OCI-LY3 (cell line): Measurements from ENCODE around the gene SAMD7.

Source experiments
- H2AFZ ChIP-seq: fragments of 200-600, 300-600 bp; shearing (Covaris generic); 2 replicates; pipeline ENCODE4 v1.6.0; 2014; ENCODE audit warnings: antibody characterized with exemption, low read depth, low read length
- H3K27ac ChIP-seq: fragments of 200-600, 300-600 bp; sonication (generic); 2 replicates; pipeline ENCODE4 v1.5.1; 2014; ENCODE audit warnings: mild to moderate bottlenecking, low read length, moderate library complexity, mixed read lengths
- H3K27me3 ChIP-seq: fragments of 200-600, 300-600 bp; sonication (generic); 2 replicates; pipeline ENCODE4 v1.6.1; 2014; ENCODE audit warnings: low read depth, low read length, mixed read lengths
- H3K36me3 ChIP-seq: fragments of 200-600, 300-600 bp; sonication (generic); replicated peaks from 2 replicates; pipeline ENCODE3; 2014; ENCODE audit warnings: low read depth, low read length, mixed read lengths
- H3K4me1 ChIP-seq: fragments of 300-600, 200-600 bp; sonication (generic); 2 replicates; pipeline ENCODE4 v1.6.1; 2014; ENCODE audit warnings: low read length, mixed read lengths
- H3K4me2 ChIP-seq: fragments of 200-600, 300-600 bp; sonication (generic); 2 replicates; pipeline ENCODE4 v1.6.1; 2014; ENCODE audit warnings: low read length, mixed read lengths
- H3K4me3 ChIP-seq: fragments of 300-600, 200-600 bp; sonication (generic); 2 replicates; pipeline ENCODE4 v1.5.1; 2014; ENCODE audit warnings: antibody characterized with exemption, mild to moderate bottlenecking, low read length, moderate library complexity
- H3K79me2 ChIP-seq: fragments of 300-600, 200-600 bp; shearing (Covaris generic); 2 replicates; pipeline ENCODE4 v1.6.1; 2014; ENCODE audit warnings: mild to moderate bottlenecking, low read length, mixed read lengths
- H3K9ac ChIP-seq: fragments of 300-600, 200-600 bp; shearing (Covaris generic); 2 replicates; pipeline ENCODE4 v1.6.0; 2014; ENCODE audit warnings: mild to moderate bottlenecking, low read length, moderate library complexity
- H3K9me3 ChIP-seq: fragments of 200-600, 300-600 bp; shearing (Covaris generic); 2 replicates; pipeline ENCODE4 v1.6.1; 2014; ENCODE audit warnings: low read length, mixed read lengths; ENCODE audit not compliant: insufficient read depth
- H4K20me1 ChIP-seq: fragments of 200-600, 300-600 bp; sonication (generic); 2 replicates; pipeline ENCODE4 v1.6.1; 2016; ENCODE audit warnings: low read length, mixed read lengths; ENCODE audit not compliant: insufficient read depth
- CTCF ChIP-seq: fragments of 200-600, 300-600 bp; sonication (generic); IDR thresholded peaks from 2 replicates; pipeline ENCODE4 v1.5.1; 2014; ENCODE audit warnings: antibody characterized with exemption, low read length, low read depth
- EZH2phosphoT487 ChIP-seq: fragments of 200-600 bp; shearing (Covaris generic); IDR thresholded peaks from 2 replicates; pipeline ENCODE4 v1.6.1; 2018; ENCODE audit warnings: antibody characterized with exemption, mixed run types, low read depth

SAMD7 gene

GRCh38 chr3:169984292-169984691 is 72.9 kb downstream of the SAMD7 start:
- H3K4me2 ChIP-seq = no peak overlapping the region
- H3K9me3 ChIP-seq = no peaks in the 10 kb centered on the region
- H3K79me2 ChIP-seq = no peaks in the 10 kb centered on the region
- peaks cover 54% of the 10 kb centered on the region for H3K36me3 ChIP-seq
- no peaks in the 10 kb centered on the region for H4K20me1 ChIP-seq
- H3K27ac ChIP-seq = no peak overlapping the region
- H3K4me1 ChIP-seq = no peaks in the 10 kb centered on the region
- H3K27me3 ChIP-seq = no peaks in the 10 kb centered on the region
- no peak overlapping the region for H3K4me3 ChIP-seq
- TF ChIP-seq CTCF (no peak), EZH2phosphoT487 (no peak)
- no peak overlapping the region for H2AFZ ChIP-seq
- no peak overlapping the region for H3K9ac ChIP-seq
